NT2/D1 (cell line): ENCODE results near the gene GSPT1.
"Not testable (repeated sequence)": the region's sequence is repeated elsewhere in the genome, so short reads cannot be mapped to it uniquely, and the experiment has no call there.

Experiments
- YY1 ChIP-seq: IDR thresholded peaks from 2 replicates; pipeline ENCODE4 v1.6.1; 2011; ENCODE audit not compliant: insufficient read length, insufficient read depth
- ZNF274 ChIP-seq: IDR thresholded peaks from 2 replicates; pipeline ENCODE4 v1.6.1; 2011; ENCODE audit warnings: mild to moderate bottlenecking, low read depth, low read length

DNA sequence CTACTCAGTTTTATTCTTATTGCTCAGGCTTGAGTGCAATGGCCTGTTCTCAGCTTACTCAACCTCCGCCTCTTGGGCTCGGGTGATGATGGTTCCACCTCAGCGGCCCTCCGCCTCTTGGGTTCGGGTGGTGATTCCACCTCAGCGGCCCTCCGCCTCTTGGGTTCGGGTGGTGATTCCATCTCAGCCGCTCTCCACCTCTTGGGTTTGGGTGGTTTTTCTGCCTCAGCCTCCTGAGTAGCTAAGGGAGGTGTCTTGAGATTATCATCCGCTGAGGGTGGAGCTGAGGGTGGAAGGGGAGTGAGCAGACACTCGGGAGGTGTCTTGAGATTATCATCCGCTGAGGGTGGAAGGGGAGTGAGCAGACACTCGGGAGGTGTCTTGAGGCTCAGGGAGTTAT lies 11.6 kb upstream of the GSPT1 start:
- not testable (repeated sequence) for TF ChIP-seq ZNF274, YY1
